Measurements from ENCODE around the gene DPF3. TPM values are rescaled to one million over a fixed set of nuclear protein-coding genes. Genes with fewer than 3 reads are reported as not detected.

The DPF3 gene
- total RNA-seq, 2 donors from 2014 or later: 11.0 TPM; not detected in 1

DNA sequence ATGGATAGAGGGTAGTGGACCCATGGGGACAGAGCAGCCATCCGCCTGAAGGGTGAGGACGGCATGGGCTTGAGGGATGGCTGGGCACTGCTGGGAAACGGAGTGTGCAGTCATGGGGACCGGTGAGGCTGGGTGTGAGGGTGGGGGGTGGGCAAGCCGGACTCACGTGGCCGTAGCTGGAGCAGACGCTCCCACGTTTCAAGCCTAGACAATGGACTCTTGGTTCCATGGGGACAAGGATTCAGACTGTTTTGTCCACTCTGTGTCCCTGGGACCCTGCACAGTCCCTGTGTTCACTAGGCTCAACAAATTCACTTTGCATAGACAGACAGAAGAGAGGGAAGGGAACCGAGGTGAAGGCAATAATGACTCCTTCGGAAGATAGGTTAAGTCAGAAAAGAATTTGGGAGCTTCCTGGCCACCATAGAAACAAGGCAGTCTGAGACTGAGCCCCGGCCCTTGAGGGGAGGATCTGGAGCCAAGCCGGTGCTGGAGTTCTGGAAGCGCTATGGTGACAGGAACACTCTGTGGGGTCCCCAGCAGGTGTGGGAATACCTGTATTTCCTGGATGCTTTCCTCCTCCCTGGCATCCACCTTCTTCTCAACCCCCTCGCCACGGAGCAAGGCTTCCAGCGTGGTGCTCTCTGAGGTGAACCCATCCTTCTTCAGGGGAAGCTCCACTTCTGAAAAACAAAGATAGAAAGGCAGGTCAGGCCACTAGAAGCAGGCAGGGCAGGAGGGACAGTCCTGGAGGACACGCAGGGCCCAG, 162.5 kb downstream of the DPF3 start:
- Histone ChIP-seq H3K9me3 (no peaks in the 10 kb centered on the region), H3K36me3 (no peaks in the 10 kb centered on the region), H3K4me1 (replicated peaks) (no peaks in the 10 kb centered on the region), H3K27me3 (replicated peaks; ENCODE audit: insufficient read depth) (peaks cover 2% of the 10 kb centered on the region), H3K27ac (no peak overlapping the region), H3K4me3 (no peak overlapping the region)
- WGBS: 81% methylated on average over 18 of the region's 18 CpGs
- intact Hi-C loops (cut with DNase I): no loop called here
- no peak for DNase-seq (ENCODE audit: low spot score)
- TF ChIP-seq POLR2AphosphoS5 (IDR thresholded peaks at IDR 0.05) (no peak), POLR2A (IDR thresholded peaks at IDR 0.05) (no peak)
- TF ChIP-seq, protein P1, sequence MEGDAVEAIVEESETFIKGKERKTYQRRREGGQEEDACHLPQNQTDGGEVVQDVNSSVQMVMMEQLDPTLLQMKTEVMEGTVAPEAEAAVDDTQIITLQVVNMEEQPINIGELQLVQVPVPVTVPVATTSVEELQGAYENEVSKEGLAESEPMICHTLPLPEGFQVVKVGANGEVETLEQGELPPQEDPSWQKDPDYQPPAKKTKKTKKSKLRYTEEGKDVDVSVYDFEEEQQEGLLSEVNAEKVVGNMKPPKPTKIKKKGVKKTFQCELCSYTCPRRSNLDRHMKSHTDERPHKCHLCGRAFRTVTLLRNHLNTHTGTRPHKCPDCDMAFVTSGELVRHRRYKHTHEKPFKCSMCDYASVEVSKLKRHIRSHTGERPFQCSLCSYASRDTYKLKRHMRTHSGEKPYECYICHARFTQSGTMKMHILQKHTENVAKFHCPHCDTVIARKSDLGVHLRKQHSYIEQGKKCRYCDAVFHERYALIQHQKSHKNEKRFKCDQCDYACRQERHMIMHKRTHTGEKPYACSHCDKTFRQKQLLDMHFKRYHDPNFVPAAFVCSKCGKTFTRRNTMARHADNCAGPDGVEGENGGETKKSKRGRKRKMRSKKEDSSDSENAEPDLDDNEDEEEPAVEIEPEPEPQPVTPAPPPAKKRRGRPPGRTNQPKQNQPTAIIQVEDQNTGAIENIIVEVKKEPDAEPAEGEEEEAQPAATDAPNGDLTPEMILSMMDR (IDR thresholded peaks at IDR 0.05): no peak

DNA sequence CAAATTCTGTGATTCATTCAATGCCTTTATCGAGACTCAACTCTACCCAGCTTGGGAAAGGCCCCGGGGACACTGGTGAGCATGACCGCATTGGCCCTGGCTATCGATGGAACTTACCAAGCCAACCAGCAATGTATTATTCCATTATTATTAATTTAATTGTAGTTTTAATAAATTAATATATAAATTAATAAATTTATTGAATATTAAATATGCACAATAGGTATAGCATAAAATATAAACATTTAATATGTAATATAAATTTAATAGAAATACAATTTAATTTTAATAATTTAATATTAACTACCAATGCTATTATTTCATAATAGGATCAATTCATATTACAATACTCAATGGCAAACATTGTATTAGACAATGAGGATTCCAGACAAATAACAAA, 163.4 kb downstream of the DPF3 start:
- DNase-seq (ENCODE audit: low spot score): no peak
- Histone ChIP-seq H3K4me1 (replicated peaks) (no peaks in the 10 kb centered on the region), H3K4me3 (no peak overlapping the region), H3K27me3 (replicated peaks; ENCODE audit: insufficient read depth) (peaks cover 2% of the 10 kb centered on the region), H3K36me3 (no peaks in the 10 kb centered on the region), H3K27ac (no peak overlapping the region), H3K9me3 (no peaks in the 10 kb centered on the region)
- 95% methylated on average over 4 of the region's 4 CpGs for WGBS
- no peak for TF ChIP-seq POLR2AphosphoS5 (IDR thresholded peaks at IDR 0.05)
- TF ChIP-seq POLR2A (IDR thresholded peaks at IDR 0.05): no peak
- TF ChIP-seq, protein P1 (IDR thresholded peaks at IDR 0.05): no peak
- intact Hi-C loops (cut with DNase I): no loop called here

DNA sequence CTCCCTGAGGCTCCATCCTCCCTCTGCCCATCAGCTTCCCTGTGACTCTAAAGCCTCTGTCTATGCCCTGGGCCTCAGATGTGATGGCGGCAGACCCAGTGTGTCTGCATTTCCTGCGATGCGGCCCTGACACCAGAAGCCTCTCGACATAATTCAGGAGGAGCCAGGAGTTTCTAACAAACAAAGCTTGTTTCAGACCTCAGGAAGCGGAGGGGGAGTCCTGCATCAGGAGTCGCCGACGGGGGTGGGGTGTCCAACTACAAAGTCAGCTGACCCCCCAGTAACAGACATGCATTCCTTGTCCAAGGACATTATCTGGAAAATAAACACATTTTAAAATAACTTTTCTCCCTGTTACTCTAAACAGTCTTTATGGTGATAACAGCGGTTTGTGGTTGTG, 167.5 kb downstream of the DPF3 start:
- no peak overlapping the region for H3K27ac ChIP-seq
- WGBS: 51% methylated on average over 9 of the region's 9 CpGs
- no peaks in the 10 kb centered on the region for H3K27me3 ChIP-seq (replicated peaks; ENCODE audit: insufficient read depth)
- H3K4me1 ChIP-seq (replicated peaks): no peaks in the 10 kb centered on the region
- H3K9me3 ChIP-seq: no peaks in the 10 kb centered on the region
- no peak overlapping the region for H3K4me3 ChIP-seq
- H3K36me3 ChIP-seq: no peaks in the 10 kb centered on the region
- TF ChIP-seq POLR2A (IDR thresholded peaks at IDR 0.05): no peak
- TF ChIP-seq, protein P1 (IDR thresholded peaks at IDR 0.05): no peak
- no peak for TF ChIP-seq POLR2AphosphoS5 (IDR thresholded peaks at IDR 0.05)
- no peak for DNase-seq (ENCODE audit: low spot score)
- intact Hi-C loops (cut with DNase I): no loop called here

DNA sequence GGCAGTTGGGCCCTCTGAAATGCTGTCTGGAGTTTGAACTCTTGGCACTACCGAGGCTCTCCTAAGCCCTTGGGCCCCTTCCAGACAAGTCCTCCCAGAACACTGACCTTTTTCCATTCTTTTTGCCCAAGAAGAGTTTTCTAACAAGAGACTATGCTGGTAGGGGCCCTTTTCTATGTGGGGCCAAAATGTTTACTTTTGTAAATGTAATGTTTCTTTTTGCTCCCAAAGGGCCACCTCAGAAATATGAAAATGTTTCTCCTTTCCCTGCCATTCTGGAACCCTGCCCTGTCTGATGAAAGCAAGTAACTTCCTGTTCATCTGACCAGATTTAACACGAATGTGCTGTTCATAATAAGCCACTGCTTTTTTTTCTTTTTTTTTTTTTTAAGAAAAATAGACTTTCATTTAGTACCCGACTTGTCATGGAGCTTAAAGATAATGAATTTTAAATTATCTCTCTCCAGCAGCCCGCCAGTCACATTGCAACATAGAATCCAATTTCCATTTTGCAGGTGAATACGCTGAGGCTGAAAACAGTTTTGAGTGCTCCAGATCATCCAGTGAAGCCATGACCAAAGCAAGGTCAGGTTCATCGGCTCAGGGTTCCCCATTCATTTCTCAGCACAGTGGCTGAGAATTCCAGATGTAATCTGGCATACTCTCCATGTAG, 169.9 kb downstream of the DPF3 start:
- intact Hi-C loops (cut with DNase I): no loop called here
- TF ChIP-seq POLR2AphosphoS5 (IDR thresholded peaks at IDR 0.05) (no peak), POLR2A (IDR thresholded peaks at IDR 0.05) (no peak)
- TF ChIP-seq, protein P1 (IDR thresholded peaks at IDR 0.05): no peak
- 45% methylated on average over 6 of the region's 6 CpGs for WGBS
- Histone ChIP-seq H3K27me3 (replicated peaks; ENCODE audit: insufficient read depth) (no peaks in the 10 kb centered on the region), H3K27ac (no peak overlapping the region), H3K36me3 (no peaks in the 10 kb centered on the region), H3K4me3 (no peak overlapping the region), H3K4me1 (replicated peaks) (no peaks in the 10 kb centered on the region), H3K9me3 (no peaks in the 10 kb centered on the region)
- DNase-seq (ENCODE audit: low spot score): no peak

All from prostate gland (tissue), 2 donors.